ENCODE data around the gene BDH2. TPM values are rescaled to one million over a fixed set of nuclear protein-coding genes. Genes with fewer than 3 reads are reported as not detected.
A peak's percentile ranks its signal among the peaks of the same experiment; 100 is the strongest.

Gene BDH2
- total RNA-seq, 1 experiment from 2014 or later: 40.2 TPM

DNA sequence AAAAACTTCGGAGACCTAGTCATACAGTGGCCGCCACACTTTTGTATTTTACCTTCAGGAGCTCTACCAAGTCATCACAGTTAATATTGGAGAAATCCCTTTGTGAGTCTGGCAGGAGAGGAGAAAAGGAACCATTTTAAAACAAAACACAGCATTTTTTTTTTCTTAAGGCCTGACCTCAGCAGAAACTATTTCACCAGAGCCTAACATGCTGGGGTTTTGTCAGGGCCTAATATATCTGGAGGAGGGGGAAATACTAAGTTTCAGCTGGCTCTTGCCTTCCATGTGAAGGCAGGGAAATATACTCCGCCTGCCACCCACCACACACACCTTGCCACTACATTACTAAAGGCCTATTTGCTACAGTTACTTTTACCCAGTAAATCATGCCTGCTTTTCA is 26.5 kb upstream of the BDH2 start:
- DNase-seq: no peak
- H3K27ac ChIP-seq (ENCODE audit: insufficient read length, low read depth, low read length): no peak overlapping the region
- H2BK12ac ChIP-seq (ENCODE audit: insufficient read length, low read depth, low read length): no peak overlapping the region
- no peak overlapping the region for H3K4ac ChIP-seq (ENCODE audit: low read depth, low read length)
- no peak overlapping the region for H2BK20ac ChIP-seq (ENCODE audit: low read depth, low read length, poor library complexity, severe bottlenecking)
- no peak overlapping the region for H2BK120ac ChIP-seq (ENCODE audit: low read depth, low read length, poor library complexity, severe bottlenecking)
- Mint-ChIP-seq H3K4me1 (no peaks in the 10 kb centered on the region), H3K27me3 (ENCODE audit: low read depth) (no peaks in the 10 kb centered on the region; the same call in 1 of the 2 replicates), H3K9me3 (peaks cover 0 to 2% of the 10 kb centered on the region in 2 experiments; a peak in 1 of 5 replicates), H3K4me3 (no peak overlapping the region), H3K36me3 (ENCODE audit: insufficient read depth in 1 of 3, low read depth in 3 of 3) (peaks cover 32 to 72% (median 71%) of the 10 kb centered on the region in 3 experiments; a peak in 6 of 7 replicates), H3K27ac (peak overlapping the region in 2 of 3 experiments; percentile 1 to 76; a peak in 4 of 7 replicates)
- no peak overlapping the region for H2AFZ ChIP-seq (ENCODE audit: low read length)
- TF ChIP-seq, protein P1, sequence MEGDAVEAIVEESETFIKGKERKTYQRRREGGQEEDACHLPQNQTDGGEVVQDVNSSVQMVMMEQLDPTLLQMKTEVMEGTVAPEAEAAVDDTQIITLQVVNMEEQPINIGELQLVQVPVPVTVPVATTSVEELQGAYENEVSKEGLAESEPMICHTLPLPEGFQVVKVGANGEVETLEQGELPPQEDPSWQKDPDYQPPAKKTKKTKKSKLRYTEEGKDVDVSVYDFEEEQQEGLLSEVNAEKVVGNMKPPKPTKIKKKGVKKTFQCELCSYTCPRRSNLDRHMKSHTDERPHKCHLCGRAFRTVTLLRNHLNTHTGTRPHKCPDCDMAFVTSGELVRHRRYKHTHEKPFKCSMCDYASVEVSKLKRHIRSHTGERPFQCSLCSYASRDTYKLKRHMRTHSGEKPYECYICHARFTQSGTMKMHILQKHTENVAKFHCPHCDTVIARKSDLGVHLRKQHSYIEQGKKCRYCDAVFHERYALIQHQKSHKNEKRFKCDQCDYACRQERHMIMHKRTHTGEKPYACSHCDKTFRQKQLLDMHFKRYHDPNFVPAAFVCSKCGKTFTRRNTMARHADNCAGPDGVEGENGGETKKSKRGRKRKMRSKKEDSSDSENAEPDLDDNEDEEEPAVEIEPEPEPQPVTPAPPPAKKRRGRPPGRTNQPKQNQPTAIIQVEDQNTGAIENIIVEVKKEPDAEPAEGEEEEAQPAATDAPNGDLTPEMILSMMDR (conservative IDR thresholded peaks at IDR 0.05): no peak
- H3K14ac ChIP-seq (ENCODE audit: insufficient read depth, low read length): no peak overlapping the region
- H3K18ac ChIP-seq (ENCODE audit: insufficient read length, low read depth, low read length): no peak overlapping the region
- H2BK15ac ChIP-seq (ENCODE audit: low read depth, low read length): no peak overlapping the region
- H3K27me3 ChIP-seq (ENCODE audit: insufficient read depth, low read length): no peaks in the 10 kb centered on the region
- no peak overlapping the region for H4K91ac ChIP-seq (ENCODE audit: insufficient read length, low read depth, low read length)
- no peak overlapping the region for H3K9ac ChIP-seq (ENCODE audit: extremely low read depth, insufficient read length, low read length)
- WGBS (ENCODE audit: extremely low coverage, insufficient read length, low lambda C conversion rate): no CpG with 5 or more reads among the region's 3 CpGs
- no peak overlapping the region for H2AK5ac ChIP-seq (ENCODE audit: insufficient read length, low read length)
- H3K23ac ChIP-seq (ENCODE audit: insufficient read length, low read depth, low read length): no peak overlapping the region
- no peak overlapping the region for H3T11ph ChIP-seq (ENCODE audit: low read length)
- H4K20me1 ChIP-seq (ENCODE audit: control insufficient read depth, insufficient read depth, insufficient read length): no peaks in the 10 kb centered on the region
- H3K79me1 ChIP-seq (ENCODE audit: insufficient read depth, low read depth, low read length, poor library complexity, severe bottlenecking): no peaks in the 10 kb centered on the region
- no peaks in the 10 kb centered on the region for H3K23me2 ChIP-seq (ENCODE audit: insufficient read length, low read depth, low read length, poor library complexity, severe bottlenecking)
- H4K5ac ChIP-seq (ENCODE audit: insufficient read length, low read depth, low read length): no peak overlapping the region
- H4K8ac ChIP-seq (replicated peaks; ENCODE audit: insufficient read length, low read depth, low read length): no peak overlapping the region
- no peak overlapping the region for H3K4me2 ChIP-seq (ENCODE audit: insufficient read depth, insufficient read length, low read length)
- no peak overlapping the region for H3K56ac ChIP-seq (ENCODE audit: insufficient read length, low read depth, low read length)
- no peaks in the 10 kb centered on the region for H3K9me3 ChIP-seq (ENCODE audit: control insufficient read depth, low read depth, low read length)
- no peak overlapping the region for H2BK5ac ChIP-seq (ENCODE audit: insufficient read length, low read length)
- H3K4me1 ChIP-seq (ENCODE audit: insufficient read depth, low read length): no peaks in the 10 kb centered on the region
- H3K79me2 ChIP-seq (ENCODE audit: insufficient read depth, low read length): no peaks in the 10 kb centered on the region

All from H9 (cell line).